CD4-positive, alpha-beta T cell treated with Interferon gamma for 1 hour (primary cell): Measurements from ENCODE around the gene VAT1L.
"Not testable (repeated sequence)": the region's sequence is repeated elsewhere in the genome, so short reads cannot be mapped to it uniquely, and the experiment has no call there.

Source experiments
- DNase-seq: peaks from one replicate; pipeline ENCODE4 v3.0.0-alpha.2; 2020

The VAT1L gene

GRCh38 chr16:77918809-77919707 lies 130.7 kb downstream of the VAT1L start:
- DNase-seq = no peak

GRCh38 chr16:77919761-77920415 lies 131.5 kb downstream of the VAT1L start:
- DNase-seq = no peak

GRCh38 chr16:77920984-77921383 lies 132.6 kb downstream of the VAT1L start:
- no peak for DNase-seq

- no peak for DNase-seq
Measured at GRCh38 chr16:77922228-77922754, 133.9 kb downstream of the VAT1L start.

GRCh38 chr16:77925531-77925930 lies 137.2 kb downstream of the VAT1L start:
- no peak for DNase-seq

GRCh38 chr16:77928096-77928495 lies 139.7 kb downstream of the VAT1L start:
- no peak for DNase-seq

GRCh38 chr16:77929004-77929403 lies 140.6 kb downstream of the VAT1L start:
- DNase-seq = no peak

- DNase-seq = no peak
Measured at GRCh38 chr16:77931058-77931457, 142.7 kb downstream of the VAT1L start.

GRCh38 chr16:77937473-77938149 lies 149.2 kb downstream of the VAT1L start:
- no peak for DNase-seq

GRCh38 chr16:77938913-77939312 lies 150.5 kb downstream of the VAT1L start:
- DNase-seq = no peak

- DNase-seq = no peak
Measured at GRCh38 chr16:77939968-77940367, 151.6 kb downstream of the VAT1L start.

GRCh38 chr16:77943801-77944200 lies 155.4 kb downstream of the VAT1L start:
- DNase-seq = no peak

GRCh38 chr16:77944631-77945030 lies 156.3 kb downstream of the VAT1L start:
- DNase-seq = no peak

GRCh38 chr16:77945126-77945525 lies 156.8 kb downstream of the VAT1L start:
- no peak for DNase-seq

GRCh38 chr16:77946823-77947222 lies 158.5 kb downstream of the VAT1L start:
- DNase-seq = no peak

GRCh38 chr16:77947590-77947989 lies 159.2 kb downstream of the VAT1L start:
- DNase-seq = not testable (repeated sequence)

GRCh38 chr16:77948835-77949234 lies 160.5 kb downstream of the VAT1L start:
- no peak for DNase-seq

- DNase-seq = no peak
Measured at GRCh38 chr16:77949445-77949844, 161.1 kb downstream of the VAT1L start.

GRCh38 chr16:77951788-77952187 lies 163.4 kb downstream of the VAT1L start:
- DNase-seq = no peak

GRCh38 chr16:77955127-77955526 lies 166.8 kb downstream of the VAT1L start:
- DNase-seq = no peak

- DNase-seq = no peak
Measured at GRCh38 chr16:77956231-77956630, 167.9 kb downstream of the VAT1L start.

GRCh38 chr16:77960766-77961165 lies 172.4 kb downstream of the VAT1L start:
- DNase-seq = no peak

GRCh38 chr16:77961814-77962213 lies 173.4 kb downstream of the VAT1L start:
- no peak for DNase-seq
